Heart right ventricle (tissue), 16 donors: ENCODE results near the gene SGSH. TPM values are rescaled to one million over a fixed set of nuclear protein-coding genes. Genes with fewer than 3 reads are reported as not detected.

Source experiments
- ATAC-seq, 8 donors: fragments of 200-7000 bp; cut with Tn5 transposase; one replicate each; pipeline ENCODE4 v1.9.1; 2020; ENCODE audit warnings: mild to moderate bottlenecking in 8 of 8, moderate library complexity in 8 of 8, moderate number of reproducible peaks in 1 of 8
- DNase-seq, 2 donors: peaks; one replicate each; pipeline ENCODE4 v3.0.0-alpha.2; 2020
- H3K27ac ChIP-seq, 10 donors: fragments of 200-600 bp; sonication (generic) in 2 of 10; one replicate each; pipeline versions ENCODE4 v1.5.0 to v1.8.0; 2020 to 2022; ENCODE audit warnings: mild to moderate bottlenecking in 3 of 10
- H3K27me3 ChIP-seq, 7 donors: fragments of 200-600 bp; one replicate each; pipeline ENCODE4 v1.8.0; 2021 to 2022; ENCODE audit warnings: mild to moderate bottlenecking in 2 of 7
- H3K36me3 ChIP-seq, 9 donors: fragments of 200-600 bp; sonication (generic) in 1 of 9; one replicate each; pipeline versions ENCODE4 v1.5.0 to v1.8.0; 2020 to 2022; ENCODE audit warnings: mild to moderate bottlenecking in 2 of 9
- H3K4me1 ChIP-seq, 9 donors: fragments of 200-600 bp; sonication (generic) in 1 of 9; one replicate each; pipeline versions ENCODE4 v1.5.0 to v1.8.0; 2020 to 2022; ENCODE audit warnings: mild to moderate bottlenecking in 4 of 9
- H3K4me3 ChIP-seq, 10 donors: fragments of 200-600 bp; sonication (generic) in 2 of 10; one replicate each; pipeline versions ENCODE4 v1.5.0 to v1.8.0; 2020 to 2022; ENCODE audit warnings: mild to moderate bottlenecking in 7 of 10, moderate library complexity in 2 of 10
- H3K9me3 ChIP-seq, 11 donors: fragments of 200-600 bp in 10 of 11; sonication (generic) in 2 of 11; one replicate each; pipeline versions ENCODE4 v1.5.0 to v1.8.0; 2013 to 2022; ENCODE audit warnings: mild to moderate bottlenecking in 2 of 11, control low read depth in 1 of 11, moderate library complexity in 1 of 11
- CTCF ChIP-seq, 9 donors: fragments of 200-600 bp; sonication (generic) in 2 of 9; IDR thresholded peaks; one replicate each; pipeline versions ENCODE4 v1.5.0 to v1.8.0; 2021 to 2022; ENCODE audit warnings: antibody characterized with exemption in 9 of 9, mild to moderate bottlenecking in 5 of 9, moderate library complexity in 1 of 9
- WGBS, 2 donors: extraction: QIAGEN DNeasy Blood & Tissue Kit; methylation state at CpG; one replicate each; pipeline ENCODE4 v1.1.7; 2013; ENCODE audit warnings: inconsistent platforms in 1 of 2; 5-methylcytosine and 5-hydroxymethylcytosine counted together
- intact Hi-C, 10 donors: fragments of 100-400 bp; cut with DNase I; formaldehyde crosslinking; loops; one replicate each; pipeline versions ENCODE4 v1.11.1 to v1.14.2; 2022
- polyA plus RNA-seq, 2 donors: library from polyadenylated mRNA; stranded (reverse); fragments of 200-250 nt; gene quantifications; one replicate each; pipeline ENCODE4 v1.2.3, GENCODE V29; 2013
- total RNA-seq, 10 donors: library from RNA; stranded (reverse); fragmentation: NEBNext Ultra II Directional in 3 of 10; extraction: Animal tissue kit (Norgen Biotek cat#: 25700) in 3 of 10; gene quantifications; one replicate each; pipeline versions ENCODE4 v1.2.1 to v1.2.4, GENCODE V29; 2021 to 2023
- donor health status: Arrhythmogenic right ventricular cardiomyopathy.
- donor health status: ischemic (EF 13 %, LVEDD 7.1; RV severe dilation, severe dysfunction).
- donor health status: healthy with polysubstance abuse.
- donor health status: DM: no; HTN: yes; CAD: no.
- donor health status: DM: no; HTN: no; CAD: no.
- donor health status: ischemic (EF 25% LVEDD 6.9; RV normal size, moderate dysfunction).
- donor health status: ischemic (EF 25% LVEDD 5.7; RV mildly dilated, moderate dysfunction).
- donor health status: healthy.
- donor health status: DM: yes; HTN: yes; CAD: no.
- donor health status: Ischemic cardiomyopathy.
- donor health status: ischemic (EF 35%, LVEDD 5.7; RV mildly dilated, moderate dysfunction).
- donor health status: nonischemic (EF 11% LVEDD 7.7; RV severe dilation, severe dysfunction).
- donor health status: DM: yes; HTN: yes; CAD: no.
- donor health status: PGD.
- donor health status: ischemic (EF 29% LVEDD 5.4; RV normal size, mild dysfunction).
- donor health status: nonischemic (EF 23%, LVEDD 6.1; RV moderate dilation, normal function).

SGSH gene
- total and polyA plus RNA-seq, 12 donors: 7.3 to 21.7 (median 14.0) TPM

- WGBS, 2 donors: 71 to 75% methylated on average over 8 of the region's 8 CpGs
- intact Hi-C loops: loop anchor here in 6 of 10 donors (5.0 to 10.0 kb wide), 4 partner anchors 41 to 118 kb away; partner anchors contain the start of genes EIF4A3 (in 4 of the 6), SGSH (in 1 of the 6) and SLC26A11 (in 1 of the 6)
- peaks cover 13 to 64% (median 47%) of the 10 kb centered on the region in 9 donors for H3K4me1 ChIP-seq
- H3K36me3 ChIP-seq: peaks cover 0 to 34% (median 0%) of the 10 kb centered on the region in 9 donors
- DNase-seq: no peak
- H3K27me3 ChIP-seq: no peaks in the 10 kb centered on the region
- H3K9me3 ChIP-seq: no peaks in the 10 kb centered on the region
- peak overlapping the region in 9 of 10 donors; percentile 98 to 100 (median 99) for H3K27ac ChIP-seq
- no peak for TF ChIP-seq CTCF (IDR thresholded peaks at IDR 0.05)
- H3K4me3 ChIP-seq: peak overlapping the region; percentile 26 to 100 (median 62)
- ATAC-seq: peak in 1 of 8 donors; percentile 8
These were observed 42.7 kb upstream of the SGSH start for GRCh38 chr17:80262775-80263244.

GRCh38 chr17:80262291-80262690 is 42.2 kb upstream of the SGSH start:
- peak overlapping the region in 9 of 10 donors; percentile 98 to 100 (median 99) for H3K27ac ChIP-seq
- no peak for TF ChIP-seq CTCF (IDR thresholded peaks at IDR 0.05)
- H3K27me3 ChIP-seq: no peaks in the 10 kb centered on the region
- peak overlapping the region in 7 of 10 donors; percentile 87 to 100 (median 97) for H3K4me3 ChIP-seq
- no peaks in the 10 kb centered on the region for H3K9me3 ChIP-seq
- 56% methylated on average over 3 of the region's 3 CpGs for WGBS, 2 donors
- intact Hi-C loops: loop anchor here in 6 of 10 donors (5.0 to 10.0 kb wide), 4 partner anchors 40 to 117 kb away; partner anchors contain the start of genes EIF4A3 (in 4 of the 6), SGSH (in 1 of the 6) and SLC26A11 (in 1 of the 6)
- H3K36me3 ChIP-seq: peaks cover 0 to 29% (median 0%) of the 10 kb centered on the region in 9 donors
- no peak for ATAC-seq
- H3K4me1 ChIP-seq: peaks cover 13 to 64% (median 47%) of the 10 kb centered on the region in 9 donors
- DNase-seq: no peak

- WGBS, 2 donors: 44 to 49% methylated on average over 8 of the region's 8 CpGs
- DNase-seq (no peak), ATAC-seq (no peak)
- Histone ChIP-seq H3K4me3 (peak overlapping the region in 9 of 10 donors; percentile 85 to 100 (median 97)), H3K4me1 (peaks cover 13 to 64% (median 47%) of the 10 kb centered on the region in 9 donors), H3K36me3 (peaks cover 0 to 25% (median 0%) of the 10 kb centered on the region in 9 donors), H3K27ac (peak overlapping the region; percentile 98 to 100 (median 99)), H3K9me3 (no peaks in the 10 kb centered on the region), H3K27me3 (no peaks in the 10 kb centered on the region)
- TF ChIP-seq CTCF (IDR thresholded peaks at IDR 0.05): no peak
- intact Hi-C loops: loop anchor here in 6 of 10 donors (5.0 to 10.0 kb wide), 4 partner anchors 40 to 117 kb away; partner anchors contain the start of genes EIF4A3 (in 4 of the 6), SGSH (in 1 of the 6) and SLC26A11 (in 1 of the 6)
These were observed 41.8 kb upstream of the SGSH start for GRCh38 chr17:80261895-80262279.

- Histone ChIP-seq H3K27ac (peak overlapping the region; percentile 98 to 100 (median 99)), H3K36me3 (peaks cover 0 to 20% (median 0%) of the 10 kb centered on the region in 9 donors), H3K9me3 (no peaks in the 10 kb centered on the region), H3K4me3 (peak overlapping the region; percentile 85 to 100 (median 96)), H3K4me1 (peaks cover 13 to 59% (median 47%) of the 10 kb centered on the region in 9 donors), H3K27me3 (no peaks in the 10 kb centered on the region)
- ATAC-seq (peak; percentile 13 to 51 (median 32)), DNase-seq (peak; percentile 58 to 66)
- 2 to 4% methylated on average over 45 of the region's 45 CpGs for WGBS, 2 donors
- intact Hi-C loops: loop anchor here in 6 of 10 donors (5.0 to 10.0 kb wide), 4 partner anchors 39 to 117 kb away; partner anchors contain the start of genes EIF4A3 (in 4 of the 6), SGSH (in 1 of the 6) and SLC26A11 (in 1 of the 6)
- TF ChIP-seq CTCF (IDR thresholded peaks at IDR 0.05): no peak
These were observed 41.2 kb upstream of the SGSH start for GRCh38 chr17:80261159-80261894.
